PC-9 (cell line): ENCODE measurements around the gene DTD2.

ENCODE experiments used
- EZH2 ChIP-seq: fragments of 200-600 bp; sonication (generic); IDR thresholded peaks from 2 replicates; pipeline ENCODE4 v1.8.0; 2017; ENCODE audit warnings: antibody characterized with exemption, low read depth
- TF ChIP-seq, protein P1 (sequence below): fragments of 200-600 bp; sonication (generic); conservative IDR thresholded peaks from 2 replicates; pipeline ENCODE4 v1.6.1; 2017; ENCODE audit warnings: mixed run types, antibody characterized with exemption, mild to moderate bottlenecking, moderate library complexity

DNA sequence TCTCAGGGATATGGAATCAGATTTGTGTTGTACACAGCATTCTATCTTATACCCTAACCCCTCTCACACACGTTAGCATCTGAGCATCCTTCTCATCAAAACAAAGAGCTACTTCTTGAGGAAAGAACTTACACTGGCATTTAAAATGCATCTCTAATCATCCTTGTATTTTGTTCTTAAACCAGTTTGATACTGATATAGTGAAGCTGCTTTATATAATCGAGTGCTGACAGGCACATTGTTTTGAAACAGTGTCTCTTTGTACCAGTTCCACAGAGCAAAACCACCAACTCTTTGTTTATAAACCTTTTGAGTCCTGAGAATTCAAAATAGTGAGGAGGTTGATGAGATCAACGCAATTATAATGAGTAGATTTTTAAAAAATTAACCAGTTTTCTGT, 21.7 kb upstream of the DTD2 start:
- TF ChIP-seq, protein P1, sequence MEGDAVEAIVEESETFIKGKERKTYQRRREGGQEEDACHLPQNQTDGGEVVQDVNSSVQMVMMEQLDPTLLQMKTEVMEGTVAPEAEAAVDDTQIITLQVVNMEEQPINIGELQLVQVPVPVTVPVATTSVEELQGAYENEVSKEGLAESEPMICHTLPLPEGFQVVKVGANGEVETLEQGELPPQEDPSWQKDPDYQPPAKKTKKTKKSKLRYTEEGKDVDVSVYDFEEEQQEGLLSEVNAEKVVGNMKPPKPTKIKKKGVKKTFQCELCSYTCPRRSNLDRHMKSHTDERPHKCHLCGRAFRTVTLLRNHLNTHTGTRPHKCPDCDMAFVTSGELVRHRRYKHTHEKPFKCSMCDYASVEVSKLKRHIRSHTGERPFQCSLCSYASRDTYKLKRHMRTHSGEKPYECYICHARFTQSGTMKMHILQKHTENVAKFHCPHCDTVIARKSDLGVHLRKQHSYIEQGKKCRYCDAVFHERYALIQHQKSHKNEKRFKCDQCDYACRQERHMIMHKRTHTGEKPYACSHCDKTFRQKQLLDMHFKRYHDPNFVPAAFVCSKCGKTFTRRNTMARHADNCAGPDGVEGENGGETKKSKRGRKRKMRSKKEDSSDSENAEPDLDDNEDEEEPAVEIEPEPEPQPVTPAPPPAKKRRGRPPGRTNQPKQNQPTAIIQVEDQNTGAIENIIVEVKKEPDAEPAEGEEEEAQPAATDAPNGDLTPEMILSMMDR, result no peak
- no peak for TF ChIP-seq EZH2
